MM.1S (cell line): ENCODE data around the gene GSE1.

Experiments
- DNase-seq: peaks from one replicate; pipeline ENCODE4 v3.0.0-alpha.2; 2015
- H2AFZ ChIP-seq: fragments of 300-600 bp; sonication (generic); 2 replicates; pipeline ENCODE4 v1.6.0; 2016; ENCODE audit warnings: antibody characterized with exemption, low read length
- H3F3A ChIP-seq: fragments of 300-600 bp; sonication (generic); 2 replicates; pipeline ENCODE4 v1.6.1; 2016; ENCODE audit warnings: mild to moderate bottlenecking, antibody characterized with exemption, low read length, moderate library complexity, mixed read lengths; ENCODE audit not compliant: insufficient read depth
- H3K27ac ChIP-seq: fragments of 300-600 bp; sonication (generic); 2 replicates; pipeline ENCODE4 v1.5.1; 2016; ENCODE audit warnings: mild to moderate bottlenecking, low read length
- H3K27me3 ChIP-seq: fragments of 300-600 bp; sonication (generic); replicated peaks from 2 replicates; pipeline ENCODE4 v1.6.0; 2016; ENCODE audit warnings: low read length; ENCODE audit not compliant: insufficient read depth
- H3K36me3 ChIP-seq: fragments of 300-600 bp; sonication (generic); replicated peaks from 2 replicates; pipeline ENCODE4 v1.6.1; 2016; ENCODE audit warnings: mild to moderate bottlenecking, low read length, mixed read lengths; ENCODE audit not compliant: insufficient read depth
- H3K4me1 ChIP-seq: fragments of 300-600 bp; sonication (generic); 2 replicates; pipeline ENCODE4 v1.6.1; 2016; ENCODE audit warnings: low read length, mixed read lengths
- H3K4me2 ChIP-seq: fragments of 300-600 bp; sonication (generic); 2 replicates; pipeline ENCODE4 v1.6.0; 2016; ENCODE audit warnings: low read depth, low read length
- H3K4me3 ChIP-seq: fragments of 300-600 bp; sonication (generic); 2 replicates; pipeline ENCODE4 v1.5.1; 2016; ENCODE audit warnings: low read length, mixed read lengths
- H3K79me2 ChIP-seq: fragments of 300-600 bp; sonication (generic); 2 replicates; pipeline ENCODE4 v1.6.1; 2016; ENCODE audit warnings: mixed run types, low read length, mixed read lengths
- H3K9ac ChIP-seq: fragments of 300-600 bp; sonication (generic); 2 replicates; pipeline ENCODE4 v1.6.1; 2016; ENCODE audit warnings: low read length, mixed read lengths
- H3K9me2 ChIP-seq: fragments of 300-600 bp; sonication (generic); replicated peaks from 2 replicates; pipeline ENCODE4 v1.6.1; 2016; ENCODE audit warnings: mild to moderate bottlenecking, low read length, mixed read lengths; ENCODE audit not compliant: insufficient read depth
- H3K9me3 ChIP-seq: fragments of 300-600 bp; sonication (generic); replicated peaks from 2 replicates; pipeline ENCODE4 v1.6.1; 2016; ENCODE audit warnings: mild to moderate bottlenecking, low read length, mixed read lengths; ENCODE audit not compliant: insufficient read depth
- H4K20me1 ChIP-seq: fragments of 300-600 bp; sonication (generic); 2 replicates; pipeline ENCODE4 v1.6.1; 2016; ENCODE audit warnings: mild to moderate bottlenecking, low read length, moderate library complexity, mixed read lengths; ENCODE audit not compliant: insufficient read depth
- CTCF ChIP-seq: fragments of 300-600 bp; sonication (generic); IDR thresholded peaks from 2 replicates; pipeline ENCODE4 v1.5.1; 2016; ENCODE audit warnings: antibody characterized with exemption, low read length, mixed read lengths
- EZH2 ChIP-seq: fragments of 300-600 bp; sonication (generic); optimal IDR thresholded peaks from 2 replicates; pipeline ENCODE3; 2017; ENCODE audit warnings: low read depth, mild to moderate bottlenecking, antibody characterized with exemption, low read length, mixed read lengths
- EZH2phosphoT487 ChIP-seq: fragments of 300-600 bp; sonication (generic); IDR thresholded peaks from 2 replicates; pipeline ENCODE4 v1.6.1; 2018; ENCODE audit warnings: antibody characterized with exemption, low read length

GSE1 gene

DNA sequence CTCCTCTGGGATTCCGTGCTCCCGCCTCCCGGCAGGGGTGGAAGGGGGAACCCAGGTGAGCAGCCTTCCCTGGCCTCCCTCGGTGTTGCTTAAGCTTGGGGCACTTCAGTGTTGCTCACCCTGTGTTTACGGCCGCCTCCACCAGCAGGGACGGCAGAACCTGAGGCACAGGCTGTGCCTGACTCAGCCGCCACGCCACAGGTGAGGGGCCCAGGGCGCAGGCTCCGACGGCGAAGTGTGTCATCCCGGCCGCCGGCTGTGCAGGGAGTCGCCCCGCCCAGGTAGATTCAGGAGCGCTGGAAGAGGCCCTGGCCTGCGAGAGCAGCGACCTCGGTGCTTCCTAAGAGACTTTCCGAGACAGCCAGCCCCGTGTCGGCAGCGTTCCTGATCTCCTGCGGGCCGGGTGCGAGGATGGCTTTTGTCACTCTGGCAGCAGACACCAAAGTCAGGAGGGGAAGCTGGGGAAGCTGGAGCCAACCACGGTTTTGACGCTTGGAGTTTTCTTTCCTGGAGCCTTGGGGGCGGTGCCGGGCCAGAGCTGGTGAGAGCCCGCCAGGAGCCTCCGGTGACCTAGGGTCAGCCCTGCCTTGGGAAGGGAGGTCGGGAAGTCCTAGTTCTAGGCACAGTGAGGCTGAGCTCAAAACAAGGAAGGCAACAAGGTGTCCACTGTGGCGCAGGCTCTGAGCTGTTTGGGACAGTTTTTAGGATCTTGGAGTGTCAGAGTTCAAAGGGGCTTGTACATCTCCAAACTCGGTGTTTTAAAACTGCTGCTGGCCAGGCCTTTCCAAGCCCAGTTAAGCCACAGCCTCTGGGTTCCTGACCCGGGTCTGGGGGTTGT lies 2.1 kb downstream of the GSE1 start:
- Histone ChIP-seq H3K27me3 (no peaks in the 10 kb centered on the region), H3K4me2 (no peak overlapping the region), H3K27ac (no peak overlapping the region), H3K9me3 (no peaks in the 10 kb centered on the region), H4K20me1 (no peaks in the 10 kb centered on the region), H3K79me2 (peaks cover 48% of the 10 kb centered on the region), H2AFZ (no peak overlapping the region), H3K4me3 (no peak overlapping the region), H3F3A (0 out of 2 replicates have a peak, but pooled peaks cover 4% of the 10 kb centered on the region), H3K9me2 (no peaks in the 10 kb centered on the region), H3K9ac (no peak overlapping the region), H3K36me3 (no peaks in the 10 kb centered on the region), H3K4me1 (no peaks in the 10 kb centered on the region)
- TF ChIP-seq EZH2: no peak
- TF ChIP-seq CTCF: no peak
- no peak for TF ChIP-seq EZH2phosphoT487
- DNase-seq: no peak

- Histone ChIP-seq H3K4me2 (no peak overlapping the region), H3K9ac (no peak overlapping the region), H3K27me3 (no peaks in the 10 kb centered on the region), H2AFZ (no peak overlapping the region), H3K36me3 (no peaks in the 10 kb centered on the region), H3K4me1 (no peaks in the 10 kb centered on the region), H3F3A (no peaks in the 10 kb centered on the region), H3K27ac (no peak overlapping the region), H4K20me1 (no peaks in the 10 kb centered on the region), H3K79me2 (peaks cover 55% of the 10 kb centered on the region), H3K9me3 (no peaks in the 10 kb centered on the region), H3K9me2 (no peaks in the 10 kb centered on the region), H3K4me3 (no peak overlapping the region)
- peak; percentile 28 for DNase-seq
- TF ChIP-seq EZH2phosphoT487 (no peak), EZH2 (no peak), CTCF (peak; percentile 53)
Measured at GRCh38 chr16:85615852-85616606, 2.9 kb downstream of the GSE1 start.

- H3K9me2 ChIP-seq: no peaks in the 10 kb centered on the region
- H3K9me3 ChIP-seq: no peaks in the 10 kb centered on the region
- no peak overlapping the region for H3K4me3 ChIP-seq
- H3K36me3 ChIP-seq: no peaks in the 10 kb centered on the region
- no peak overlapping the region for H3K9ac ChIP-seq
- no peak for DNase-seq
- H4K20me1 ChIP-seq: no peaks in the 10 kb centered on the region
- H3K27me3 ChIP-seq: no peaks in the 10 kb centered on the region
- no peak overlapping the region for H3K4me2 ChIP-seq
- H3K27ac ChIP-seq: no peak overlapping the region
- no peaks in the 10 kb centered on the region for H3F3A ChIP-seq
- peaks cover 62% of the 10 kb centered on the region for H3K79me2 ChIP-seq
- TF ChIP-seq CTCF: no peak
- no peak for TF ChIP-seq EZH2
- TF ChIP-seq EZH2phosphoT487: no peak
- no peaks in the 10 kb centered on the region for H3K4me1 ChIP-seq
- no peak overlapping the region for H2AFZ ChIP-seq
Measured at GRCh38 chr16:85616607-85617321, 3.6 kb downstream of the GSE1 start.
